Hepatocyte (in vitro differentiated cells): ENCODE results near the gene ENTPD2. TPM values are rescaled to one million over a fixed set of nuclear protein-coding genes. Genes with fewer than 3 reads are reported as not detected.

Experiments used
- DNase-seq: peaks from one replicate; pipeline ENCODE4 v3.0.0-alpha.2; 2016; ENCODE audit warnings: low spot score
- H2AFZ ChIP-seq: fragments of 200-600 bp; sonication (generic); 2 replicates; pipeline ENCODE4 v1.6.0; 2016; ENCODE audit warnings: antibody characterized with exemption, mild to moderate bottlenecking
- H3K27ac ChIP-seq: fragments of 200-600 bp; sonication (generic); 2 replicates; pipeline ENCODE4 v1.5.1; 2016; ENCODE audit warnings: mild to moderate bottlenecking
- H3K27me3 ChIP-seq: fragments of 200-600 bp; sonication (generic); 2 replicates; pipeline ENCODE4 v1.6.1; 2016
- H3K36me3 ChIP-seq: fragments of 200-600 bp; sonication (generic); replicated peaks from 2 replicates; pipeline ENCODE4 v1.5.1; 2016; ENCODE audit warnings: low read depth; ENCODE audit not compliant: insufficient read depth
- H3K4me1 ChIP-seq: fragments of 200-600 bp; sonication (generic); 2 replicates; pipeline ENCODE4 v1.5.1; 2016; ENCODE audit warnings: mild to moderate bottlenecking, moderate library complexity; ENCODE audit not compliant: insufficient read depth
- H3K4me2 ChIP-seq: fragments of 200-600 bp; sonication (generic); 2 replicates; pipeline ENCODE4 v1.6.0; 2016
- H3K4me3 ChIP-seq: fragments of 200-600 bp; sonication (generic); 2 replicates; pipeline ENCODE4 v1.5.1; 2016; ENCODE audit warnings: mild to moderate bottlenecking
- H3K79me2 ChIP-seq: fragments of 200-600 bp; sonication (generic); 2 replicates; pipeline ENCODE4 v1.6.0; 2017; ENCODE audit warnings: mild to moderate bottlenecking
- H3K9me2 ChIP-seq: fragments of 200-600 bp; sonication (generic); replicated peaks from 2 replicates; pipeline ENCODE4 v1.6.0; 2017; ENCODE audit warnings: mild to moderate bottlenecking; ENCODE audit not compliant: insufficient read depth
- H3K9me3 ChIP-seq: fragments of 200-600 bp; sonication (generic); 2 replicates; pipeline ENCODE4 v1.5.1; 2016; ENCODE audit warnings: low read depth, mild to moderate bottlenecking
- H4K20me1 ChIP-seq: fragments of 200-600 bp; sonication (generic); 2 replicates; pipeline ENCODE4 v1.6.0; 2016; ENCODE audit warnings: mild to moderate bottlenecking; ENCODE audit not compliant: insufficient read depth, poor library complexity, severe bottlenecking
- CTCF ChIP-seq: fragments of 200-600 bp; sonication (generic); IDR thresholded peaks from 2 replicates; pipeline ENCODE4 v1.5.1; 2016; ENCODE audit warnings: antibody characterized with exemption, mild to moderate bottlenecking; ENCODE audit not compliant: poor library complexity
- EZH2 ChIP-seq: fragments of 200-600 bp; sonication (generic); IDR thresholded peaks from 2 replicates; pipeline ENCODE4 v1.6.1; 2016; ENCODE audit warnings: antibody characterized with exemption, mild to moderate bottlenecking, borderline replicate concordance
- EZH2phosphoT487 ChIP-seq: fragments of 200-600 bp; sonication (generic); IDR thresholded peaks from one replicate; pipeline ENCODE4 v1.6.1; 2018; ENCODE audit warnings: antibody characterized with exemption, mild to moderate bottlenecking, low read depth, moderate library complexity; ENCODE audit not compliant: unreplicated experiment, severe bottlenecking
- WGBS: methylation state at CpG from one replicate; pipeline ENCODE4 v1.1.6; 2016; ENCODE audit warnings: low lambda C conversion rate; ENCODE audit errors: missing lambda C conversion rate; 5-methylcytosine and 5-hydroxymethylcytosine counted together
- polyA plus RNA-seq: library from polyadenylated mRNA; unstranded; fragments of >200 nt; fragmentation: Nextera tagmentation; extraction: Ambion mirVana; gene quantifications from 2 replicates; pipeline ENCODE4 v1.2.1, GENCODE V29; 2016
- total RNA-seq: library from RNA; depleted of rRNA; stranded (reverse); fragments of >200 nt; gene quantifications from 2 replicates; pipeline ENCODE4 v1.2.3, GENCODE V29; 2014

The ENTPD2 gene
- total and polyA plus RNA-seq, 2 experiments from 2014 or later: 1.1 to 1.8 TPM

GRCh38 chr9:137023583-137023991, 30.3 kb downstream of the ENTPD2 start:
- Histone ChIP-seq H3K36me3 (no peaks in the 10 kb centered on the region), H3K9me3 (no peaks in the 10 kb centered on the region), H3K4me3 (no peak overlapping the region), H3K9me2 (no peaks in the 10 kb centered on the region), H3K79me2 (no peaks in the 10 kb centered on the region), H3K4me1 (peaks cover 9% of the 10 kb centered on the region), H3K4me2 (no peak overlapping the region), H3K27me3 (no peaks in the 10 kb centered on the region), H4K20me1 (no peaks in the 10 kb centered on the region), H2AFZ (no peak overlapping the region), H3K27ac (no peak overlapping the region)
- TF ChIP-seq EZH2 (no peak), EZH2phosphoT487 (no peak), CTCF (no peak)
- no peak for DNase-seq
- 86% methylated on average over 12 of the region's 15 CpGs for WGBS

DNA sequence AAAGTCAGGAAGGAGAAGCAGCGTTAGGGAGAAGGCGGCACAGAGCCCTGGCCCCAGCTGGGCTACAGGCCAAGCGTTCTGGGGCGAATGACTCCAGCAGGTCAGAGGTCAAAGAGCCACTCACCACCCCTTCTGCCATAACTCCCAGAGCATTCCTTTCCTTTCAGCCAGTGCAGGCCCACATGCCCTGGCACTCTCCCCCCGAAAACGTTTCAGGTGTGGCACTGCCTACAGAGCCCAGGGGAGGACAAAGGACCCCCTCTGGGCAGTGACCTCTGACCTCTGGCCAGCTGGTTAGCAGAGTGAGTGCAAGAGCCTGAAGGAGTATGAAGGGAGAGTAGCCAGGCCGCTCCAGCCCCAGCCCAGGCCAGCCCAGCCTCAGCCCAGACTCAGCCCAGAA, 30.7 kb downstream of the ENTPD2 start:
- no peaks in the 10 kb centered on the region for H4K20me1 ChIP-seq
- no peak overlapping the region for H3K4me2 ChIP-seq
- no peaks in the 10 kb centered on the region for H3K27me3 ChIP-seq
- peaks cover 6% of the 10 kb centered on the region for H3K4me1 ChIP-seq
- H3K9me3 ChIP-seq: no peaks in the 10 kb centered on the region
- 82% methylated on average over 6 of the region's 7 CpGs for WGBS
- no peak overlapping the region for H2AFZ ChIP-seq
- H3K4me3 ChIP-seq: no peak overlapping the region
- no peak for TF ChIP-seq CTCF
- TF ChIP-seq EZH2: no peak
- no peak for TF ChIP-seq EZH2phosphoT487
- H3K79me2 ChIP-seq: no peaks in the 10 kb centered on the region
- no peaks in the 10 kb centered on the region for H3K36me3 ChIP-seq
- no peak for DNase-seq
- H3K9me2 ChIP-seq: no peaks in the 10 kb centered on the region
- H3K27ac ChIP-seq: no peak overlapping the region

DNA sequence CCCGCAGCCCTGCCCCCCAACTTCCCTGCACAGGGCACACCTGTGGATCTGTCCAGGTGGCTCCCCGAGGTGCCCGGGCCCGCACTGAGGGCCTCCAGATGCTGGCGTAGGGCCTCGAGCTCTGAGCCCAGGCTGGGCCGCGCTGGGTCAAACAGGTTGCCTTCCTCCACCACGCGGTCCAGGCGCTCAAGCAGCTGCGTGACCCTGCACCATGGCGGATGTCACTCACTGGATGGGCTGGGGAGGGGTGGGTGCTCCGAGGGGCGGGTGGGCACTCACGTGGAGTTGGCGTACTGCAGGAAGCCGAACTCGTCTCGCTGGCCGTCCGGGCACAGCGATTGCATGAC, 31.2 kb downstream of the ENTPD2 start:
- peaks cover 6% of the 10 kb centered on the region for H3K4me1 ChIP-seq
- no peaks in the 10 kb centered on the region for H3K36me3 ChIP-seq
- H3K4me3 ChIP-seq: no peak overlapping the region
- DNase-seq: no peak
- no peaks in the 10 kb centered on the region for H3K79me2 ChIP-seq
- H3K9me2 ChIP-seq: no peaks in the 10 kb centered on the region
- no peaks in the 10 kb centered on the region for H3K27me3 ChIP-seq
- 96% methylated on average over 23 of the region's 23 CpGs for WGBS
- no peak for TF ChIP-seq EZH2
- TF ChIP-seq EZH2phosphoT487: no peak
- TF ChIP-seq CTCF: no peak
- H3K9me3 ChIP-seq: no peaks in the 10 kb centered on the region
- H3K4me2 ChIP-seq: no peak overlapping the region
- H3K27ac ChIP-seq: no peak overlapping the region
- H2AFZ ChIP-seq: no peak overlapping the region
- no peaks in the 10 kb centered on the region for H4K20me1 ChIP-seq
